DOHH2 (cell line): ENCODE results near the gene TBC1D16.

ENCODE experiments used
- H3F3A ChIP-seq: fragments of 200-600 bp; sonication (generic), shearing (Covaris generic); 2 replicates; pipeline ENCODE4 v1.6.0; 2016; ENCODE audit warnings: antibody characterized with exemption, mild to moderate bottlenecking; ENCODE audit not compliant: control insufficient read depth, insufficient read depth
- H3K27ac ChIP-seq: fragments of 200-600 bp; sonication (generic); 2 replicates; pipeline ENCODE4 v1.5.1; 2014; ENCODE audit warnings: low read depth, mild to moderate bottlenecking, low read length, moderate library complexity
- H3K27me3 ChIP-seq: fragments of 200-600 bp; sonication (generic); 2 replicates; pipeline ENCODE4 v1.6.1; 2014; ENCODE audit warnings: mild to moderate bottlenecking, low read length, mixed read lengths; ENCODE audit not compliant: control insufficient read depth
- H3K36me3 ChIP-seq: fragments of 200-600 bp; sonication (generic); 2 replicates; pipeline ENCODE4 v1.6.1; 2014; ENCODE audit warnings: mild to moderate bottlenecking, low read length, moderate library complexity, mixed read lengths; ENCODE audit not compliant: control insufficient read depth
- H3K4me1 ChIP-seq: fragments of 200-600 bp; sonication (generic); 2 replicates; pipeline ENCODE4 v1.6.1; 2014; ENCODE audit warnings: mild to moderate bottlenecking, low read length, mixed read lengths; ENCODE audit not compliant: control insufficient read depth
- H3K4me2 ChIP-seq: fragments of 200-600 bp; sonication (generic); 2 replicates; pipeline ENCODE4 v1.6.0; 2014; ENCODE audit warnings: mild to moderate bottlenecking, low read length, moderate library complexity
- H3K4me3 ChIP-seq: fragments of 200-600 bp; sonication (generic); 2 replicates; pipeline ENCODE4 v1.5.1; 2014; ENCODE audit warnings: mild to moderate bottlenecking, low read length, mixed read lengths
- H3K79me2 ChIP-seq: fragments of 200-600 bp; sonication (generic); 2 replicates; pipeline ENCODE4 v1.6.1; 2014; ENCODE audit warnings: mild to moderate bottlenecking, low read length, mixed read lengths; ENCODE audit not compliant: control insufficient read depth
- H3K9me2 ChIP-seq: fragments of 200-600 bp; sonication (generic); replicated peaks from 2 replicates; pipeline ENCODE4 v1.6.1; 2014; ENCODE audit warnings: mild to moderate bottlenecking, low read length, mixed read lengths; ENCODE audit not compliant: control insufficient read depth
- H3K9me3 ChIP-seq: fragments of 200-600 bp; sonication (generic); 2 replicates; pipeline ENCODE4 v1.6.1; 2014; ENCODE audit warnings: antibody characterized with exemption, low read length, mixed read lengths; ENCODE audit not compliant: control insufficient read depth, insufficient read depth
- H4K20me1 ChIP-seq: fragments of 200-600 bp; sonication (generic); 2 replicates; pipeline ENCODE4 v1.6.0; 2014; ENCODE audit warnings: low read depth, mild to moderate bottlenecking, antibody characterized with exemption, low read length, moderate library complexity; ENCODE audit not compliant: control insufficient read depth, insufficient read depth
- EZH2phosphoT487 ChIP-seq: fragments of 200-600 bp; sonication (generic); IDR thresholded peaks from 2 replicates; pipeline ENCODE4 v1.6.1; 2017; ENCODE audit warnings: borderline replicate concordance, mild to moderate bottlenecking, antibody characterized with exemption, low read length, moderate library complexity, mixed read lengths
- TF ChIP-seq, protein P1 (sequence below): fragments of 200-600 bp; sonication (generic); IDR thresholded peaks from one replicate; pipeline ENCODE4 v1.5.1; 2014; ENCODE audit warnings: antibody characterized with exemption, mild to moderate bottlenecking, low read depth, low read length; ENCODE audit not compliant: poor library complexity, severe bottlenecking

Gene TBC1D16

DNA sequence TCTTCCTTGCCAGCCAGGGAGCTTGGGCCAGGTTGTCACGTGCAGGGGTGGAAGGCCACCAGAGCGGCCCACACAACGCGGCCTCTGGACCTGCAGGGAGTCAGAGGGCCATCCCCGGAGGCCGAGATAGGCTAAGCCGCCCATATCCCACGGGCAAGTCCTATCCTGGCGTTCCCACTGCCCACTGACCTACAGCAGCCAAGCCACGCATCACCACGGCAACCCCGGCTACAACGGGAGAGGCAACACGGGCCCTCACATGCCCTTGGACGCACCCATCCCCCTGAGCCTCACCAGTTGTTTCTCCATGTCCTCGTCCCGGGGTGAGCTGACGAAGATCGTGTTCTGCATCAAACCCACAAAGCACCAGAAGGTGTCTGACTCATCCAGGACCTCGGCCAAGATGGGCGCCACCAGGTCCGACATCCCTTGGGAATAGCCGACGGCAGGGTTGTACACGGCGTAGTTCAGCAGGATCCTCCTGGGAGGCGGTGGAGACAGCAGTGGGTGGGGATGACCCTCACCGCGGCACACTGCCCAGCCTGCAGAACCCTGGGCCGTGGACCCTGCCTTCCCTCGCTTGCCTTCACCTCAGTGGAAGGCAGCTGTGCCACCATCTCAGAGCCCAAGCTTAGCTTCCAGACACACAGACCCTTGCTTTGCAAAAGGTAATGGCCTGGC, 88.2 kb downstream of the TBC1D16 start:
- Histone ChIP-seq H3K4me1 (no peaks in the 10 kb centered on the region), H3K27me3 (no peaks in the 10 kb centered on the region), H3F3A (no peaks in the 10 kb centered on the region), H3K4me3 (no peak overlapping the region), H3K4me2 (no peak overlapping the region), H3K36me3 (no peaks in the 10 kb centered on the region), H3K79me2 (no peaks in the 10 kb centered on the region), H3K9me3 (no peaks in the 10 kb centered on the region), H3K27ac (no peak overlapping the region), H4K20me1 (no peaks in the 10 kb centered on the region), H3K9me2 (no peaks in the 10 kb centered on the region)
- TF ChIP-seq, protein P1, sequence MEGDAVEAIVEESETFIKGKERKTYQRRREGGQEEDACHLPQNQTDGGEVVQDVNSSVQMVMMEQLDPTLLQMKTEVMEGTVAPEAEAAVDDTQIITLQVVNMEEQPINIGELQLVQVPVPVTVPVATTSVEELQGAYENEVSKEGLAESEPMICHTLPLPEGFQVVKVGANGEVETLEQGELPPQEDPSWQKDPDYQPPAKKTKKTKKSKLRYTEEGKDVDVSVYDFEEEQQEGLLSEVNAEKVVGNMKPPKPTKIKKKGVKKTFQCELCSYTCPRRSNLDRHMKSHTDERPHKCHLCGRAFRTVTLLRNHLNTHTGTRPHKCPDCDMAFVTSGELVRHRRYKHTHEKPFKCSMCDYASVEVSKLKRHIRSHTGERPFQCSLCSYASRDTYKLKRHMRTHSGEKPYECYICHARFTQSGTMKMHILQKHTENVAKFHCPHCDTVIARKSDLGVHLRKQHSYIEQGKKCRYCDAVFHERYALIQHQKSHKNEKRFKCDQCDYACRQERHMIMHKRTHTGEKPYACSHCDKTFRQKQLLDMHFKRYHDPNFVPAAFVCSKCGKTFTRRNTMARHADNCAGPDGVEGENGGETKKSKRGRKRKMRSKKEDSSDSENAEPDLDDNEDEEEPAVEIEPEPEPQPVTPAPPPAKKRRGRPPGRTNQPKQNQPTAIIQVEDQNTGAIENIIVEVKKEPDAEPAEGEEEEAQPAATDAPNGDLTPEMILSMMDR = no peak
- no peak for TF ChIP-seq EZH2phosphoT487

DNA sequence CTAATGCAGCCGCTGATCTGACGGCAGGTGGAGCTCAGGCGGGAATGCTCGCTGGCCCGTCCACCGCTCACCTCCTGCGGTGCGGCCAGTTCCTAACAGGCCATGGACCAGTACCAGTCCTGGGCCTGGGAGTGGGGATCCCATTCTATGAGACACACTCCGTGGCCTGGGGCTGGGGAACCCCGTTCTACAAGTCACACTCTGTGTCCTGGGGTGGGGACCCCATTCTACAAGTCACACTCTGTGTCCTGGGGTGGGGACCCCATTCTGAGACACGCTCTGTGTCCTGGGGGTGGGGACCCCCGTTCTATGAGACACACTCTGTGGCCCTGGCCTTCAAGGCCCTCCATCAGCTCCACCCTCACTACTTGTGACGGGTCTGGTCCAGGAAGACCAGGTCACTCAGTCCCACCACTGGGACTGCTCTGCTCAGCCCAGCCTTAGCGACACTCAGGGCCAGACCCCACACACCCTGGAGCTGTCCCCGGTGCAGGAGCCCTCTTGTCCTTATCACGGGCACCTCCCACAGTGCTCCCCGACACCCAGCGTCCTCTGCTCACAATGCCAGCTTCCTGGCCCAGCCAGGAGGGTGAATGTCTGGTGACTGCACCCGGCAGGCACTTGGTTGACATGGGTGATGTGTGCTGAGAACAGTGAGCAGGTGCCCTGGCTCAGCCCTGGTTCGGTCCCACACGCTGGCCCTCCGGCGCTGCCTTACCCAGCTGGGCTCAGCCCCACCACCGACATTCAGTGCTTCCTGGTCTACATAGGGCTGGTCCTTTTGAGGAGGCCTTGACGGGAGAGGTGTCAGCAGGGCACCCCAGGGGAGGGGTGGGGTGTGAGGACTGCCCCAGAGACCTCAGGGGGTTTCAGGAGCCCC, 89.1 kb downstream of the TBC1D16 start:
- Histone ChIP-seq H3K27ac (no peak overlapping the region), H3K9me2 (no peaks in the 10 kb centered on the region), H3K4me2 (no peak overlapping the region), H3K79me2 (no peaks in the 10 kb centered on the region), H3F3A (no peaks in the 10 kb centered on the region), H3K36me3 (no peaks in the 10 kb centered on the region), H3K27me3 (no peaks in the 10 kb centered on the region), H3K4me1 (no peaks in the 10 kb centered on the region), H3K4me3 (no peak overlapping the region), H3K9me3 (no peaks in the 10 kb centered on the region), H4K20me1 (no peaks in the 10 kb centered on the region)
- TF ChIP-seq, protein P1 = no peak
- no peak for TF ChIP-seq EZH2phosphoT487

DNA sequence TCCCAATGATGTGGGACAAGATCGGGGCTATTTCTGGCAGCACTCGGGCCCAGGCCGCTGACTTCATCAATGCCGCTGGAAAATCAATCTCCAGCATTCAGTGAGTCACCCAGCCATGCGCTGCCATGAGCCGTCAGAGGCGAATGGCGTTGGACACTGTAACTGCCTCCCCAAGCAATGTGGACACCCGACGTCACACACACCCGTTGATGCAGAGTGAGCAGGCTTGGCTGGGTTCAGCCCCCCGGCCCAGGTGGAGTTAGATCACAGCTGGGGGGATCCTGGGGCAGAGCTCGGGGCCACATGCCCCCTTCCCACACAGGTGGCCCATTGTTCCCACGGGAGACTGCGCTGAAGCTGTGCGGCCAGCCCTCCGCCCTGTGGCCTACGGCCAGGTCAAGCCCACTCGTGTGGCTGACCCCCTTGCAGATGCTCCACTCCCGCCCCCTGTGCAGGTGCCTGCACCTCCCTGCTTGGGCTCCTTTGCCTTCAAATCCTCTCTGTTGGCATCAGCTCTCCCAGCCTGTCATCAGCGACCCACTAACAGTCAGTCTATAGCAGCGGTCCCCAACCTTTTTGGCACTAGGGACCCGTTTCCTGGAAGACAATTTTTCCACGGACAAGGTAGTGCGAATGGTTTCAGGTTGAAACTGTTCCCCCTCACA, 89.9 kb downstream of the TBC1D16 start:
- H3K4me2 ChIP-seq = no peak overlapping the region
- no peak for TF ChIP-seq EZH2phosphoT487
- TF ChIP-seq, protein P1 = no peak
- H3K79me2 ChIP-seq = no peaks in the 10 kb centered on the region
- H3K4me1 ChIP-seq = no peaks in the 10 kb centered on the region
- H3K36me3 ChIP-seq = no peaks in the 10 kb centered on the region
- no peaks in the 10 kb centered on the region for H4K20me1 ChIP-seq
- no peaks in the 10 kb centered on the region for H3K9me3 ChIP-seq
- no peak overlapping the region for H3K27ac ChIP-seq
- no peaks in the 10 kb centered on the region for H3F3A ChIP-seq
- no peak overlapping the region for H3K4me3 ChIP-seq
- no peaks in the 10 kb centered on the region for H3K27me3 ChIP-seq
- no peaks in the 10 kb centered on the region for H3K9me2 ChIP-seq
